ENCODE results near the gene ARID1B.

ARID1B gene

GRCh38 chr6:157151989-157152388 is 374.8 kb downstream of the ARID1B start:
- Histone ChIP-seq H3K36me3 (ENCODE audit: low read length) (peaks cover 4% of the 10 kb centered on the region), H3K79me2 (ENCODE audit: insufficient read depth, low read length) (no peaks in the 10 kb centered on the region), H3K27me3 (ENCODE audit: low read length) (no peaks in the 10 kb centered on the region), H3F3A (ENCODE audit: insufficient read depth) (no peaks in the 10 kb centered on the region), H3K9me3 (ENCODE audit: insufficient read depth, low read length) (no peaks in the 10 kb centered on the region), H2AFZ (ENCODE audit: low read depth, low read length, severe bottlenecking) (no peak overlapping the region), H3K9me2 (replicated peaks; ENCODE audit: insufficient read depth, low read length) (no peaks in the 10 kb centered on the region), H3K4me3 (ENCODE audit: insufficient read depth, low read length, poor library complexity, severe bottlenecking) (no peak overlapping the region), H4K20me1 (ENCODE audit: low read depth, low read length) (no peaks in the 10 kb centered on the region), H3K9ac (ENCODE audit: low read length) (no peak overlapping the region), H3K27ac (ENCODE audit: low read depth, low read length) (no peak overlapping the region), H3K4me2 (ENCODE audit: low read depth, low read length, poor library complexity, severe bottlenecking) (no peak overlapping the region)
- TF ChIP-seq CTCF (IDR thresholded peaks at IDR 0.05; ENCODE audit: insufficient read depth, low read length, poor library complexity, severe bottlenecking) (no peak), EZH2phosphoT487 (conservative IDR thresholded peaks at IDR 0.05; ENCODE audit: low read length) (no peak)

GRCh38 chr6:157152556-157152955 is 375.4 kb downstream of the ARID1B start:
- Histone ChIP-seq H3F3A (ENCODE audit: insufficient read depth) (no peaks in the 10 kb centered on the region), H3K4me3 (ENCODE audit: insufficient read depth, low read length, poor library complexity, severe bottlenecking) (no peak overlapping the region), H3K27ac (ENCODE audit: low read depth, low read length) (no peak overlapping the region), H3K79me2 (ENCODE audit: insufficient read depth, low read length) (no peaks in the 10 kb centered on the region), H3K9me3 (ENCODE audit: insufficient read depth, low read length) (no peaks in the 10 kb centered on the region), H3K4me2 (ENCODE audit: low read depth, low read length, poor library complexity, severe bottlenecking) (no peak overlapping the region), H3K27me3 (ENCODE audit: low read length) (no peaks in the 10 kb centered on the region), H3K36me3 (ENCODE audit: low read length) (peaks cover 4% of the 10 kb centered on the region), H2AFZ (ENCODE audit: low read depth, low read length, severe bottlenecking) (no peak overlapping the region), H3K9me2 (replicated peaks; ENCODE audit: insufficient read depth, low read length) (no peaks in the 10 kb centered on the region), H3K9ac (ENCODE audit: low read length) (no peak overlapping the region), H4K20me1 (ENCODE audit: low read depth, low read length) (no peaks in the 10 kb centered on the region)
- TF ChIP-seq CTCF (IDR thresholded peaks at IDR 0.05; ENCODE audit: insufficient read depth, low read length, poor library complexity, severe bottlenecking) (no peak), EZH2phosphoT487 (conservative IDR thresholded peaks at IDR 0.05; ENCODE audit: low read length) (no peak)

- Histone ChIP-seq H3K4me2 (ENCODE audit: low read depth, low read length, poor library complexity, severe bottlenecking) (no peak overlapping the region), H3K79me2 (ENCODE audit: insufficient read depth, low read length) (no peaks in the 10 kb centered on the region), H4K20me1 (ENCODE audit: low read depth, low read length) (no peaks in the 10 kb centered on the region), H3K36me3 (ENCODE audit: low read length) (no peaks in the 10 kb centered on the region; the same call in none of the 2 replicates), H2AFZ (ENCODE audit: low read depth, low read length, severe bottlenecking) (no peak overlapping the region), H3K9me2 (replicated peaks; ENCODE audit: insufficient read depth, low read length) (no peaks in the 10 kb centered on the region), H3K9me3 (ENCODE audit: insufficient read depth, low read length) (no peaks in the 10 kb centered on the region), H3K27me3 (ENCODE audit: low read length) (no peaks in the 10 kb centered on the region), H3K27ac (ENCODE audit: low read depth, low read length) (no peak overlapping the region), H3K9ac (ENCODE audit: low read length) (no peak overlapping the region), H3F3A (ENCODE audit: insufficient read depth) (no peaks in the 10 kb centered on the region), H3K4me3 (ENCODE audit: insufficient read depth, low read length, poor library complexity, severe bottlenecking) (no peak overlapping the region)
- no peak for TF ChIP-seq CTCF (IDR thresholded peaks at IDR 0.05; ENCODE audit: insufficient read depth, low read length, poor library complexity, severe bottlenecking)
- no peak for TF ChIP-seq EZH2phosphoT487 (conservative IDR thresholded peaks at IDR 0.05; ENCODE audit: low read length)
Measured at GRCh38 chr6:157155804-157156203, 378.6 kb downstream of the ARID1B start.
